Cardiac muscle cell (in vitro differentiated cells and primary cell): ENCODE data around the gene SLC35B4. TPM values are rescaled to one million over a fixed set of nuclear protein-coding genes. Genes with fewer than 3 reads are reported as not detected.

Experiments
- DNase-seq, 2 donors: peaks; one replicate each; pipeline versions ENCODE4 v3.0.0 to v3.0.0-alpha.2; 2010 to 2017; ENCODE audit warnings: low read depth in 1 of 2, low spot score in 1 of 2
- H3K27ac ChIP-seq: fragments of 200-600 bp; sonication (generic); 2 replicates; pipeline ENCODE4 v1.5.1; 2016
- H3K27me3 ChIP-seq: fragments of 200-600 bp; sonication (generic); 2 replicates; pipeline ENCODE4 v1.6.0; 2016; ENCODE audit warnings: control low read depth
- H3K36me3 ChIP-seq: fragments of 200-600 bp; sonication (generic); 2 replicates; pipeline ENCODE4 v1.5.1; 2016; ENCODE audit warnings: control low read depth
- H3K4me1 ChIP-seq: fragments of 200-600 bp; sonication (generic); 2 replicates; pipeline ENCODE4 v1.8.1; 2017; ENCODE audit warnings: low read depth, mild to moderate bottlenecking, mixed run types
- H3K4me3 ChIP-seq: fragments of 200-600 bp; sonication (generic); 2 replicates; pipeline ENCODE4 v1.5.1; 2016; ENCODE audit warnings: mild to moderate bottlenecking
- H3K9me3 ChIP-seq: fragments of 200-600 bp; sonication (generic); 2 replicates; pipeline ENCODE4 v1.5.1; 2017; ENCODE audit warnings: low read depth, mild to moderate bottlenecking, control low read depth
- CTCF ChIP-seq: IDR thresholded peaks from 2 replicates; pipeline ENCODE4 v1.5.1; 2012; ENCODE audit warnings: low read depth, mild to moderate bottlenecking, low read length
- polyA plus RNA-seq: library from polyadenylated mRNA; unstranded; fragments of >200 nt; fragmentation: Nextera tagmentation; extraction: Ambion mirVana; gene quantifications from 2 replicates; pipeline ENCODE4 v1.2.1, GENCODE V29; 2016
- total RNA-seq: library from RNA; depleted of rRNA; stranded (reverse); fragments of >200 nt; gene quantifications from 2 replicates; pipeline ENCODE4 v1.2.3, GENCODE V29; 2016

SLC35B4 gene
- total and polyA plus RNA-seq, 2 experiments from 2014 or later, result 7.1 to 16.8 TPM

GRCh38 chr7:134330974-134331373, 14.2 kb upstream of the SLC35B4 start:
- H3K4me3 ChIP-seq, result no peak overlapping the region
- no peaks in the 10 kb centered on the region for H3K27me3 ChIP-seq
- no peaks in the 10 kb centered on the region for H3K4me1 ChIP-seq
- no peak overlapping the region for H3K27ac ChIP-seq
- no peak for DNase-seq
- TF ChIP-seq CTCF, result no peak
- no peaks in the 10 kb centered on the region for H3K36me3 ChIP-seq
- no peaks in the 10 kb centered on the region for H3K9me3 ChIP-seq

DNA sequence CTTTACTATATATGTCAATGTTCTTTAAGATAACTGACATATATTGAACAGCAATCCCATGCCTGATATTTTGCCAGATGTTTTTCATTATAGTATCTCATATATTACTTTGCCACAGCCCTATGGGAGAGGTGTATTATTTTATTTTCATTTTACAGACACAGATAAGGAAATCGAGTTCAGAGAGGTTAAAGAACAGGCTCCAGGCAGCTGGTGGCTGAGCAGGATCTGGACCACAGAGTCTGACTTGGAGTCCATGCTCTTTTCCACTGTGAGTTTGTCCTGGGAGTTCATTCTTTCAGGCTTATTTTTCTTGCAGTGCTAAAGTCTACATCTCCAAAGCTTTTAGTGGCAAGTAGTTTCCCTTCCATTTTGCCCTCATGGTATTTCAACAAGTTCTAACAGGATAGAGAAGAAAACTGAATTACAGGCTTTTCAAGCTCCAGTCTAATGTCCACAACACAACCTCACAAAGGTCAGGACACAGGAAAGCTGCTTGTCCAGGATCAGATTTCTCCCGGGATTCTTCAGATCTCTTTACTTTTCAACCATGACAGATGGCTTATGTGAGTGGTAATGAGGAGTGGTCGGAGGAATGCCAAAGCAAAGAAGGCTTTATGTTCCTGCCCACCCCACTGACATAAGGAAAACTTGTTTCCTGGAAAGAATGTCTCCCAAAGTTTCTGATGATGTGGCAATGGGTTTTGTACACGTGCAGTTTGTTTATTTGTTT, 13.1 kb upstream of the SLC35B4 start:
- Histone ChIP-seq H3K4me1 (no peaks in the 10 kb centered on the region), H3K27ac (no peak overlapping the region), H3K9me3 (no peaks in the 10 kb centered on the region), H3K27me3 (no peaks in the 10 kb centered on the region), H3K4me3 (no peak overlapping the region), H3K36me3 (no peaks in the 10 kb centered on the region)
- TF ChIP-seq CTCF, result no peak
- DNase-seq, result no peak

DNA sequence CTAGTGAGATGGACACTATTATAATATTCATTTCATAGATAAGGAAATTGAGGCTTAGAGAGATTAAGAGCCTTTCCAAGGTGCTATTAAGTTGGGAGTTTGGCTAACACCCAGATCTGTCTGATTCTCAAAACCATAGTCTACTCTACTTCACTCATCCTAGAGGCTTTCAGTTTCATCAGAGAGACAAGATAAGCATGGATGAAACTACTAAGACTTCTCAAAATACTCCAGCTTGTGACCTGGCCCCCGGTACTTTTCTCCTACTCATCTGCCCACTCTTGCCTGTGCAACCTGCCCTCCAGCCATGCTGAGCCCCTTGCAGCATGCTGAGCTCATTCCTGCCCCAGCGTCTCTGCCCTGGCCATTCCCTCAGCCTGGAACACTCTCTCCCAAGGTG, 12.2 kb upstream of the SLC35B4 start:
- Histone ChIP-seq H3K27me3 (no peaks in the 10 kb centered on the region), H3K9me3 (no peaks in the 10 kb centered on the region), H3K27ac (no peak overlapping the region), H3K36me3 (no peaks in the 10 kb centered on the region), H3K4me3 (no peak overlapping the region), H3K4me1 (no peaks in the 10 kb centered on the region)
- no peak for DNase-seq
- no peak for TF ChIP-seq CTCF

- no peak overlapping the region for H3K27ac ChIP-seq
- H3K27me3 ChIP-seq, result no peaks in the 10 kb centered on the region
- H3K4me3 ChIP-seq, result no peak overlapping the region
- TF ChIP-seq CTCF, result peak; percentile 56
- no peaks in the 10 kb centered on the region for H3K4me1 ChIP-seq
- no peaks in the 10 kb centered on the region for H3K36me3 ChIP-seq
- DNase-seq, result peak; percentile 60 to 69
- H3K9me3 ChIP-seq, result no peaks in the 10 kb centered on the region
Measured at GRCh38 chr7:134327896-134328295, 11.2 kb upstream of the SLC35B4 start.

GRCh38 chr7:134324107-134324506, 7.4 kb upstream of the SLC35B4 start:
- Histone ChIP-seq H3K27me3 (no peaks in the 10 kb centered on the region), H3K9me3 (no peaks in the 10 kb centered on the region), H3K36me3 (no peaks in the 10 kb centered on the region), H3K4me1 (no peaks in the 10 kb centered on the region), H3K27ac (no peak overlapping the region), H3K4me3 (no peak overlapping the region)
- DNase-seq, result no peak
- TF ChIP-seq CTCF, result no peak
